ENCODE data around the gene UPK3A.

DNA sequence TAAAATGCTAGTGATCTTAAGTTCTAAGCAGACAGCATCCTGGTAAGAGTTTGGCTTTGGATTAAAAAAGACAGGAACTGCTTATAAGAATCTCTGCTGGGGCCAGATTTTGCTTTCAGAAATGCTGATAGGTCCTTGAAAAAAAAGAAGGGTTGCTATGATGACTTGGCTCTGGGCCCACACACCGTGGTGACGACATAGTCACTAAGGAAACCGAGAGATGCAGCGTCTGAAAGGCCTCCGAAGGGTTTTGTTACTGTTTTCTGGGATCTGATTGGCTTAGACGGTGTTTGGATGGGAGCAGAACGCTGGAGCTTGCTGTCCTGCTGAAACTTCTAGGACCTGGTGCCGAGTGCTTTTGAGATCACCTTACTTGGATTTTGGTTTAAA is 33.4 kb downstream of the UPK3A start:
- TF ChIP-seq EZH2 (IDR thresholded peaks at IDR 0.05; ENCODE audit: borderline replicate concordance, control insufficient read depth, low read depth, low read length) (no peak), RAD21 (IDR thresholded peaks at IDR 0.05; ENCODE audit: insufficient read depth, low read depth, low read length) (no peak), ZNF274 (IDR thresholded peaks at IDR 0.05; ENCODE audit: insufficient read depth, insufficient read length) (no peak), PML (IDR thresholded peaks at IDR 0.05; ENCODE audit: low read length) (no peak), BACH1 (IDR thresholded peaks at IDR 0.05; ENCODE audit: borderline replicate concordance) (no peak), FOS (IDR thresholded peaks at IDR 0.05; ENCODE audit: borderline replicate concordance, extremely low read depth, insufficient read length) (no peak), SREBF2 (IDR thresholded peaks at IDR 0.05; ENCODE audit: low read length) (no peak), GABPA (IDR thresholded peaks at IDR 0.05; ENCODE audit: low read depth) (no peak; the same call in 1 of the 2 replicates), BRCA1 (IDR thresholded peaks at IDR 0.05; ENCODE audit: low read depth, low read length) (no peak), SPI1 (IDR thresholded peaks at IDR 0.05; ENCODE audit: borderline replicate concordance, insufficient read depth, low read depth, low read length) (no peak; the same call in 1 of the 2 replicates)
- TF ChIP-seq, protein P1, sequence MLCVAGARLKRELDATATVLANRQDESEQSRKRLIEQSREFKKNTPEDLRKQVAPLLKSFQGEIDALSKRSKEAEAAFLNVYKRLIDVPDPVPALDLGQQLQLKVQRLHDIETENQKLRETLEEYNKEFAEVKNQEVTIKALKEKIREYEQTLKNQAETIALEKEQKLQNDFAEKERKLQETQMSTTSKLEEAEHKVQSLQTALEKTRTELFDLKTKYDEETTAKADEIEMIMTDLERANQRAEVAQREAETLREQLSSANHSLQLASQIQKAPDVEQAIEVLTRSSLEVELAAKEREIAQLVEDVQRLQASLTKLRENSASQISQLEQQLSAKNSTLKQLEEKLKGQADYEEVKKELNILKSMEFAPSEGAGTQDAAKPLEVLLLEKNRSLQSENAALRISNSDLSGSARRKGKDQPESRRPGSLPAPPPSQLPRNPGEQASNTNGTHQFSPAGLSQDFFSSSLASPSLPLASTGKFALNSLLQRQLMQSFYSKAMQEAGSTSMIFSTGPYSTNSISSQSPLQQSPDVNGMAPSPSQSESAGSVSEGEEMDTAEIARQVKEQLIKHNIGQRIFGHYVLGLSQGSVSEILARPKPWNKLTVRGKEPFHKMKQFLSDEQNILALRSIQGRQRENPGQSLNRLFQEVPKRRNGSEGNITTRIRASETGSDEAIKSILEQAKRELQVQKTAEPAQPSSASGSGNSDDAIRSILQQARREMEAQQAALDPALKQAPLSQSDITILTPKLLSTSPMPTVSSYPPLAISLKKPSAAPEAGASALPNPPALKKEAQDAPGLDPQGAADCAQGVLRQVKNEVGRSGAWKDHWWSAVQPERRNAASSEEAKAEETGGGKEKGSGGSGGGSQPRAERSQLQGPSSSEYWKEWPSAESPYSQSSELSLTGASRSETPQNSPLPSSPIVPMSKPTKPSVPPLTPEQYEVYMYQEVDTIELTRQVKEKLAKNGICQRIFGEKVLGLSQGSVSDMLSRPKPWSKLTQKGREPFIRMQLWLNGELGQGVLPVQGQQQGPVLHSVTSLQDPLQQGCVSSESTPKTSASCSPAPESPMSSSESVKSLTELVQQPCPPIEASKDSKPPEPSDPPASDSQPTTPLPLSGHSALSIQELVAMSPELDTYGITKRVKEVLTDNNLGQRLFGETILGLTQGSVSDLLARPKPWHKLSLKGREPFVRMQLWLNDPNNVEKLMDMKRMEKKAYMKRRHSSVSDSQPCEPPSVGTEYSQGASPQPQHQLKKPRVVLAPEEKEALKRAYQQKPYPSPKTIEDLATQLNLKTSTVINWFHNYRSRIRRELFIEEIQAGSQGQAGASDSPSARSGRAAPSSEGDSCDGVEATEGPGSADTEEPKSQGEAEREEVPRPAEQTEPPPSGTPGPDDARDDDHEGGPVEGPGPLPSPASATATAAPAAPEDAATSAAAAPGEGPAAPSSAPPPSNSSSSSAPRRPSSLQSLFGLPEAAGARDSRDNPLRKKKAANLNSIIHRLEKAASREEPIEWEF (IDR thresholded peaks at IDR 0.05; ENCODE audit: insufficient replicate concordance, low read depth, low read length) = no peak
- TF ChIP-seq, protein P2, sequence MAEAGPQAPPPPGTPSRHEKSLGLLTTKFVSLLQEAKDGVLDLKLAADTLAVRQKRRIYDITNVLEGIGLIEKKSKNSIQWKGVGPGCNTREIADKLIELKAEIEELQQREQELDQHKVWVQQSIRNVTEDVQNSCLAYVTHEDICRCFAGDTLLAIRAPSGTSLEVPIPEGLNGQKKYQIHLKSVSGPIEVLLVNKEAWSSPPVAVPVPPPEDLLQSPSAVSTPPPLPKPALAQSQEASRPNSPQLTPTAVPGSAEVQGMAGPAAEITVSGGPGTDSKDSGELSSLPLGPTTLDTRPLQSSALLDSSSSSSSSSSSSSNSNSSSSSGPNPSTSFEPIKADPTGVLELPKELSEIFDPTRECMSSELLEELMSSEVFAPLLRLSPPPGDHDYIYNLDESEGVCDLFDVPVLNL (IDR thresholded peaks at IDR 0.05; ENCODE audit: low read depth, low read length) = no peak
- TF ChIP-seq, protein P3, sequence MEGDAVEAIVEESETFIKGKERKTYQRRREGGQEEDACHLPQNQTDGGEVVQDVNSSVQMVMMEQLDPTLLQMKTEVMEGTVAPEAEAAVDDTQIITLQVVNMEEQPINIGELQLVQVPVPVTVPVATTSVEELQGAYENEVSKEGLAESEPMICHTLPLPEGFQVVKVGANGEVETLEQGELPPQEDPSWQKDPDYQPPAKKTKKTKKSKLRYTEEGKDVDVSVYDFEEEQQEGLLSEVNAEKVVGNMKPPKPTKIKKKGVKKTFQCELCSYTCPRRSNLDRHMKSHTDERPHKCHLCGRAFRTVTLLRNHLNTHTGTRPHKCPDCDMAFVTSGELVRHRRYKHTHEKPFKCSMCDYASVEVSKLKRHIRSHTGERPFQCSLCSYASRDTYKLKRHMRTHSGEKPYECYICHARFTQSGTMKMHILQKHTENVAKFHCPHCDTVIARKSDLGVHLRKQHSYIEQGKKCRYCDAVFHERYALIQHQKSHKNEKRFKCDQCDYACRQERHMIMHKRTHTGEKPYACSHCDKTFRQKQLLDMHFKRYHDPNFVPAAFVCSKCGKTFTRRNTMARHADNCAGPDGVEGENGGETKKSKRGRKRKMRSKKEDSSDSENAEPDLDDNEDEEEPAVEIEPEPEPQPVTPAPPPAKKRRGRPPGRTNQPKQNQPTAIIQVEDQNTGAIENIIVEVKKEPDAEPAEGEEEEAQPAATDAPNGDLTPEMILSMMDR (IDR thresholded peaks at IDR 0.05 in 2 of 3, conservative IDR thresholded peaks at IDR 0.05 in 1 of 3; ENCODE audit: control insufficient read depth in 2 of 3, extremely low read depth in 1 of 3, insufficient read depth in 1 of 3, low read depth in 3 of 3, low read length in 3 of 3) = no peak
